GM23338 (cell line): ENCODE results near the gene MYCBPAP. TPM values are rescaled to one million over a fixed set of nuclear protein-coding genes. Genes with fewer than 3 reads are reported as not detected.

Experiments used
- ATAC-seq: fragments of 200-7000 bp; cut with Tn5 transposase; 3 replicates; pipeline ENCODE4 v1.9.1; 2020
- DNase-seq: peaks from one replicate; pipeline ENCODE4 v3.0.0-alpha.2; 2015; ENCODE audit warnings: low spot score
- H2AFZ ChIP-seq: fragments of 200-600 bp; sonication (generic); 2 replicates; pipeline ENCODE4 v1.8.0; 2016; ENCODE audit warnings: antibody characterized with exemption, mild to moderate bottlenecking, moderate library complexity
- H3F3A ChIP-seq: fragments of 200-600 bp; sonication (generic); replicated peaks from 2 replicates; pipeline ENCODE4 v1.8.0; 2017; ENCODE audit warnings: antibody characterized with exemption, mixed run types, low read depth
- H3K27ac ChIP-seq: fragments of 200-600 bp; sonication (generic); 2 replicates; pipeline ENCODE4 v1.6.1; 2016; ENCODE audit warnings: low read depth
- H3K27me3 ChIP-seq: fragments of 200-600 bp; sonication (generic); 2 replicates; pipeline ENCODE4 v1.8.0; 2016; ENCODE audit warnings: mild to moderate bottlenecking, mixed run types, moderate library complexity; ENCODE audit not compliant: insufficient read depth
- H3K36me3 ChIP-seq: fragments of 200-600 bp; sonication (generic); 2 replicates; pipeline ENCODE4 v1.8.0; 2016; ENCODE audit warnings: mild to moderate bottlenecking; ENCODE audit not compliant: insufficient read depth
- H3K4me1 ChIP-seq: fragments of 200-600 bp; sonication (generic); 2 replicates; pipeline ENCODE4 v1.8.0; 2016; ENCODE audit warnings: mild to moderate bottlenecking, moderate library complexity; ENCODE audit not compliant: insufficient read depth
- H3K4me2 ChIP-seq: fragments of 200-600 bp; sonication (generic); 2 replicates; pipeline ENCODE4 v1.7.1; 2017; ENCODE audit warnings: mixed run types
- H3K4me3 ChIP-seq: fragments of 200-600 bp; sonication (generic); 2 replicates; pipeline ENCODE4 v1.6.1; 2016; ENCODE audit warnings: mixed run types
- H3K79me2 ChIP-seq: fragments of 200-600 bp; sonication (generic); replicated peaks from 2 replicates; pipeline ENCODE4 v1.8.0; 2017; ENCODE audit warnings: mild to moderate bottlenecking; ENCODE audit not compliant: insufficient read depth
- H3K9me2 ChIP-seq: fragments of 200-600 bp; sonication (generic); 2 replicates; pipeline ENCODE4 v1.8.0; 2017; ENCODE audit not compliant: insufficient read depth
- H4K20me1 ChIP-seq: fragments of 200-600 bp; sonication (generic); replicated peaks from 2 replicates; pipeline ENCODE4 v1.8.0; 2017; ENCODE audit warnings: mild to moderate bottlenecking; ENCODE audit not compliant: insufficient read depth
- H3K27ac Mint-ChIP-seq: 2 replicates; pipeline ENCODE4 v1.8.0; 2020; ENCODE audit warnings: inconsistent platforms, mild to moderate bottlenecking, moderate library complexity, mixed read lengths
- H3K27me3 Mint-ChIP-seq: 3 replicates; pipeline ENCODE4 v1.8.0; 2022; ENCODE audit warnings: low read depth, mild to moderate bottlenecking, moderate library complexity, mixed read lengths, inconsistent platforms; ENCODE audit not compliant: insufficient read depth, poor library complexity
- H3K36me3 Mint-ChIP-seq: 3 replicates; pipeline ENCODE4 v1.8.0; 2021; ENCODE audit warnings: low read depth, mild to moderate bottlenecking, inconsistent platforms, moderate library complexity, mixed read lengths
- H3K4me1 Mint-ChIP-seq: 3 replicates; pipeline ENCODE4 v1.8.0; 2020; ENCODE audit warnings: mild to moderate bottlenecking, inconsistent platforms, mixed read lengths
- H3K4me3 Mint-ChIP-seq: 3 replicates; pipeline ENCODE4 v1.8.0; 2021; ENCODE audit warnings: moderate library complexity, mild to moderate bottlenecking, inconsistent platforms, mixed read lengths
- H3K9me3 Mint-ChIP-seq: 3 replicates; pipeline ENCODE4 v1.8.0; 2020; ENCODE audit warnings: moderate library complexity, mild to moderate bottlenecking, inconsistent platforms, mixed read lengths
- ETS1 ChIP-seq: IDR thresholded peaks from 2 replicates; pipeline ENCODE4 v1.6.1; 2016; ENCODE audit warnings: antibody characterized with exemption
- EZH2phosphoT487 ChIP-seq: fragments of 200-600 bp; sonication (generic); IDR thresholded peaks from one replicate; pipeline ENCODE4 v1.8.1; 2018; ENCODE audit warnings: antibody characterized with exemption; ENCODE audit not compliant: unreplicated experiment
- JUNB ChIP-seq: IDR thresholded peaks from one replicate; pipeline ENCODE4 v1.6.1; 2016; ENCODE audit warnings: antibody characterized with exemption; ENCODE audit not compliant: unreplicated experiment
- NANOG ChIP-seq: IDR thresholded peaks from 2 replicates; pipeline ENCODE4 v1.6.1; 2016; ENCODE audit warnings: antibody characterized with exemption, borderline replicate concordance
- POLR2AphosphoS5 ChIP-seq: IDR thresholded peaks from 2 replicates; pipeline ENCODE4 v1.6.1; 2016; ENCODE audit warnings: antibody characterized with exemption, low read depth
- REST ChIP-seq: IDR thresholded peaks from one replicate; pipeline ENCODE4 v1.6.1; 2018; ENCODE audit warnings: antibody characterized with exemption; ENCODE audit not compliant: unreplicated experiment
- ZNF114 ChIP-seq: fragments of 250-450 bp; sonication (Bioruptor Pico); IDR thresholded peaks from 2 replicates; pipeline ENCODE4 v1.5.0; 2020; ENCODE audit warnings: mild to moderate bottlenecking, moderate library complexity
- ZNF331 ChIP-seq: fragments of 250-450 bp; sonication (Bioruptor Pico); IDR thresholded peaks from 2 replicates; pipeline ENCODE4 v1.5.0; 2020; ENCODE audit warnings: low read depth, mild to moderate bottlenecking, moderate library complexity
- ZNF462 ChIP-seq: fragments of 250-450 bp; sonication (Bioruptor Pico); IDR thresholded peaks from 2 replicates; pipeline ENCODE4 v1.5.0; 2020; ENCODE audit warnings: mild to moderate bottlenecking, moderate library complexity
- polyA plus RNA-seq: library from polyadenylated mRNA; unstranded; fragments of >200 nt; fragmentation: Nextera tagmentation; extraction: Ambion mirVana; gene quantifications from 2 replicates; pipeline ENCODE4 v1.2.1, GENCODE V29; 2016
- total RNA-seq: library from RNA; depleted of rRNA; stranded (reverse); fragments of >200 nt; shearing (Covaris generic); gene quantifications from 2 replicates; pipeline ENCODE4 v1.2.3, GENCODE V29; 2014

The MYCBPAP gene
- total and polyA plus RNA-seq, 2 experiments from 2014 or later, result 0.63 to 1.7 TPM

GRCh38 chr17:50459756-50460155, 48.5 kb upstream of the MYCBPAP start:
- Histone ChIP-seq H4K20me1 (no peaks in the 10 kb centered on the region), H3K27ac (no peak overlapping the region), H3K9me2 (no peaks in the 10 kb centered on the region), H3K4me3 (no peak overlapping the region), H2AFZ (no peak overlapping the region), H3K4me2 (no peak overlapping the region), H3F3A (no peaks in the 10 kb centered on the region), H3K36me3 (no peaks in the 10 kb centered on the region), H3K79me2 (no peaks in the 10 kb centered on the region), H3K4me1 (no peaks in the 10 kb centered on the region), H3K27me3 (no peaks in the 10 kb centered on the region)
- Mint-ChIP-seq H3K9me3 (no peaks in the 10 kb centered on the region), H3K4me1 (no peaks in the 10 kb centered on the region), H3K27me3 (no peaks in the 10 kb centered on the region), H3K4me3 (no peak overlapping the region), H3K36me3 (no peaks in the 10 kb centered on the region), H3K27ac (no peak overlapping the region)
- TF ChIP-seq EZH2phosphoT487 (no peak), ZNF114 (CRISPR knock-in tag) (no peak), ZNF462 (CRISPR knock-in tag) (no peak)
- ATAC-seq, result no peak
- no peak for DNase-seq

GRCh38 chr17:50460831-50461526, 47.3 kb upstream of the MYCBPAP start:
- Histone ChIP-seq H2AFZ (no peak overlapping the region), H3K9me2 (no peaks in the 10 kb centered on the region), H3K4me2 (no peak overlapping the region), H3K4me3 (no peak overlapping the region), H3K36me3 (no peaks in the 10 kb centered on the region), H3K27me3 (no peaks in the 10 kb centered on the region), H3K79me2 (no peaks in the 10 kb centered on the region), H3F3A (no peaks in the 10 kb centered on the region), H3K27ac (no peak overlapping the region), H3K4me1 (no peaks in the 10 kb centered on the region), H4K20me1 (no peaks in the 10 kb centered on the region)
- Mint-ChIP-seq H3K4me1 (no peaks in the 10 kb centered on the region), H3K9me3 (no peaks in the 10 kb centered on the region), H3K27me3 (peaks cover 1% of the 10 kb centered on the region), H3K36me3 (no peaks in the 10 kb centered on the region; the same call in 2 of the 3 replicates), H3K4me3 (no peak overlapping the region), H3K27ac (no peak overlapping the region)
- ATAC-seq, result no peak
- no peak for DNase-seq
- TF ChIP-seq ZNF331 (no peak), EZH2phosphoT487 (no peak), JUNB (no peak), ZNF114 (CRISPR knock-in tag) (no peak), POLR2AphosphoS5 (no peak), ETS1 (no peak), REST (no peak), NANOG (no peak)
